Frontal cortex (tissue), 4 donors: ENCODE results near the gene SLC12A5. TPM values are rescaled to one million over a fixed set of nuclear protein-coding genes. Genes with fewer than 3 reads are reported as not detected.
A peak's percentile ranks its signal among the peaks of the same experiment; 100 is the strongest.
"Not testable (repeated sequence)": the region's sequence is repeated elsewhere in the genome, so short reads cannot be mapped to it uniquely, and the experiment has no call there.

Source experiments
- DNase-seq, 2 donors: peaks; one replicate each; pipeline ENCODE4 v3.0.0; 2012; ENCODE audit warnings: low spot score in 2 of 2
- FAIRE-seq: peaks from 2 replicates; lab custom pipeline; 2012; peaks lifted over from hg19 to GRCh38; lab: Jason Lieb, UNC
- total RNA-seq: library from RNA; depleted of rRNA; stranded (reverse); fragments of >200 nt; gene quantifications from one replicate; pipeline ENCODE4 v1.2.3, GENCODE V29; 2014
- donor health status: control.
- donor health status: control.
- donor health status: control.

Gene SLC12A5
- 18.8 TPM for total RNA-seq

- DNase-seq (peak in 1 of 2 donors; percentile 49), FAIRE-seq (no peak)
Measured at GRCh38 chr20:46028772-46029371, at the start of gene SLC12A5. Gene SLC12A5, plus strand, starts transcription at chr20:46029215. Its CDS starts 130 bp downstream, at chr20:46029345.

GRCh38 chr20:45981261-45981660 lies 47.8 kb upstream of the SLC12A5 start:
- no peak for FAIRE-seq

DNA sequence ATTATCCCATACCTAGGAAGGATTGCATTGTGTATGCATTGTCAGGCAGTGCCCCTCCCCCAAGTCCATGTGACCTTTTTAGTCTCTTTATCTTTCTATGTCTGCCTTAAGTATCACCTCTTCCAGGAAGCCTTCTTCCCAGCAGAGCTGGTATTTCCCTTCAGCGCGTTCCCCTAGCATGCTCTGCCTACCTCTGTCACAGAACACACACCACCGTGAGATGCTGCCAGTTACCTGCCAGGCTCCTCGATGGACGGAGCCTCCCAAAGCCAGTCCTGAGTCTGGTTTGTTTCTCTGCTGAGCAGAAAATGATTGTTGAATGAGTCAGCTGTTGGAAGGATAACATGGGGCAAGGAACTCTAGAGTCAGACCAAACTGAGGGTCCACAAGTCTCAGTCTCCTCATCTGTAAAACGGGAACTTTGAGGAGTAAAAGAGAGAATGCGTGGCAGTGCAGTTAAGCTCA lies 45.7 kb upstream of the SLC12A5 start:
- no peak for DNase-seq
- FAIRE-seq = no peak

More at GRCh38 chr20:45981261-45981660, 47.8 kb upstream of the SLC12A5 start:
- no peak for DNase-seq

GRCh38 chr20:45985573-45985972 lies 43.4 kb upstream of the SLC12A5 start:
- no peak for FAIRE-seq
- no peak for DNase-seq

- DNase-seq (peak in 1 of 2 donors; percentile 78), FAIRE-seq (no peak)
Measured at GRCh38 chr20:45987108-45987780, 41.8 kb upstream of the SLC12A5 start.

- not testable (repeated sequence) for FAIRE-seq
Measured at GRCh38 chr20:45988830-45989229, 40.2 kb upstream of the SLC12A5 start.

DNA sequence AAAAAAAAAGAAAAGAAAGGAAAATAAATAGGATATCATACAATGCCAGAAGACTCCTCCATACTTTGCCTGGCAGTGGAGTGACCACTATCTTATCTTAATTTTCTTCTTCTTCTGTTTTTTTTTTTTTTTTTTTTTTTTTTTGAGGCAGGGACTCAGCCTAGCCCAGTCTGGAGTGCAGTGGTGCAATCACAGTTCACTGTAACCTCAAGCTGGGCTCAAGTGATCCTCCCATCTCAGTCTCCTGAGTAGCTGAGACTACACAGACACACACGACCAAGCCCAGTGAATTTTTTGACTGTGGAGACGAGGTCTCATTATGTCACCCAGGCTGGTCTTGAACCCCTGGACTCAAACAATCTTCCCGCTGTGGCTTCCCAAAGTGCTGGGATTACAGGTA lies 37.4 kb upstream of the SLC12A5 start:
- no peak for FAIRE-seq

More at GRCh38 chr20:45988830-45989229, 40.2 kb upstream of the SLC12A5 start:
- not testable (repeated sequence) for DNase-seq

DNA sequence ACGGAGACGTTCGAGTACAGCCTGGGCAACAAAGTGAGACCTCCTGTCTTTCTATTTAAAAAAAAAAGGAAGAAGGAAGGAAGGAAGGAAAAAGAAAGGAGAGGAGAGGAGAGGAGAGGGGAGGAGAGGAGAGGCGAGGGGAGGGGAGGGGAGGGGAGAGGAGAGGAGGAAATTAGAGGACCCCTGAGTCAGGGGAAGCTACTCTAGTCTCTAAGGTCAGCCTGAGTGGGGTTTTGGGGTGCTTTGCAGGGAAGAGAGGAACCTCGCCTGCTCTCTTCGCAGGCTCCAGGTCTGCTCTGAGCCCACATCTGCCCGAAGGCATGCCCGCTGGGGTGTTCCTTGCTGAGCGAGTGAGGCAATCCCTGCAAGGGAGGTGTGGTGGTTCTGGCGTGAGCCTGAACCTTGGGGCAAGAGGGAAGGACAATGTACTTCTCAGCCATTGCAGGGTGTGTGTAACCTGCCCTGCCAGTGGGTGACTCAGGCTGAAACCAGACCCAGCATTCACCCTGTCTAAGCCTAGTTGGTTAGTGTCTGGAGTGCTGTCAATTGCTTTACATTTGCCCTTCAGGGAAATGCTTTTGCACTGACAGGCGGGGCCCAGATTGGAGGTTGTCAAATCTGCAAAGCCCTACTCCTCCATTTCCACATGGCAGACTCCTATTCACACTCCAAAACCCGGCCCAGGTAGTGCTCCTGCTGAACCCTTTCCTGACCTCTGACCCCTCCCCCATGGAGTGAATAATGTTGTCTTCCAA lies 35.6 kb upstream of the SLC12A5 start:
- FAIRE-seq (no peak), DNase-seq (no peak)

More for the DNA sequence above, 37.4 kb upstream of the SLC12A5 start:
- no peak for DNase-seq

GRCh38 chr20:45994761-45995493 lies 34.1 kb upstream of the SLC12A5 start:
- FAIRE-seq (no peak), DNase-seq (no peak)

- not testable (repeated sequence) for DNase-seq, FAIRE-seq
Measured at GRCh38 chr20:45995495-45996097, 33.4 kb upstream of the SLC12A5 start.

GRCh38 chr20:45997187-45997586 lies 31.8 kb upstream of the SLC12A5 start:
- DNase-seq (no peak), FAIRE-seq (no peak)

- no peak for FAIRE-seq
- no peak for DNase-seq
Measured at GRCh38 chr20:45998337-45998736, 30.7 kb upstream of the SLC12A5 start.

GRCh38 chr20:45998761-45999160 lies 30.3 kb upstream of the SLC12A5 start:
- FAIRE-seq (no peak), DNase-seq (no peak)

DNA sequence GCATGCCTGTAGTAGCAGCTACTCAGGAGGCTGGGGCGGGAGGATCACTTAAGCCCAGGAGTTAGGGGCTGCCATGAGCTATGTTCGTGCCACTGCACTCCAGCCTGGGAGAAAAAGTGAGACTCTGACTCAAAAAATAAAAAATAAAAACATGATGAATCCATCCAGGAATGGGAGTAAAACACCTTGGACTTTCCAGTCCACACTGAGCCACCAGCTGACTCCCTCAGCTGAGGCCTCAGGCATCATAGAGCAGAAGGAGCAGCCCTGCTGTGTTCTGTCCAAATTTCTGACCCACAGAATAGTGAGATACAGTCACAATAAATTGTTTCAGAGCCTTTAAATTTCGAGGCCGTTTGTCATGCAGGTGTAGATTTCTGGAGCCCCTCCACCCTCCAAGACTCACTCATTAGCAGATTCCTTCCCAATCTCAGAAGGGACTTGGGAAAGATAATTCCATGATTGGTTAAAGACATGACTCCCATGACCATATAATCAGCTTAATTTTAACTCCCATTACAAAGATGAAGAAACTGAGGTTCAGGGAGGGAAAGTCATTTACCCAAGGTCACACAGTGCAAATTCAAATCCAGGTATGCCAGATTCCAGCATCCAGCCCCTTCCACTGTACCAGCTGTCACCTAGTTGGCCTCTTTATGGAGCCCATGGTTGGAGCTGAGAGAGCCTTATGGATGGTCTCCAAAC lies 29.3 kb upstream of the SLC12A5 start:
- no peak for DNase-seq
- no peak for FAIRE-seq

GRCh38 chr20:46000262-46000996 lies 28.6 kb upstream of the SLC12A5 start:
- no peak for DNase-seq

DNA sequence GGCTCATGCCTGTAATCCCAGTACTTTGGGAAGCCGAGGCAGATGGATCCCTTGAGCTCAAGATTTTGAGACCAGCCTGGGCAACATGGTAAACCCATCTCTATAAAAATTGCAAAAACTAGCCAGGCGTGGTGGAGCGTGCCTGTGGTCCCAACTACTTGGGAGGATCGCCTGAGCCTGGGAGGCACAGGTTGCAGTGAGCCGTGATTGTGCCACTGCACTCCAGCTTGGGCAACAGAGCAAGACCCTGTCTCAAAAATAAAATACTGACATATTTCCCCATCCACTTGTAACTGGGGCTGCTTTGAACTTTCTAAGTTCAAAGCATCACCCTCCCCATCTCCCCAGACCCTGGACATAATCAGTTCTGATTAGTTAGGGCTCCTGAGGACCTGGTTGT lies 27.5 kb upstream of the SLC12A5 start:
- DNase-seq = no peak
- no peak for FAIRE-seq

More at GRCh38 chr20:46000262-46000996, 28.6 kb upstream of the SLC12A5 start:
- FAIRE-seq = no peak

GRCh38 chr20:46002008-46002407 lies 27.0 kb upstream of the SLC12A5 start:
- DNase-seq (no peak), FAIRE-seq (no peak)

GRCh38 chr20:46004187-46004586 lies 24.8 kb upstream of the SLC12A5 start:
- DNase-seq (no peak), FAIRE-seq (no peak)
